ENCODE measurements around the gene PGBD5.
"Not testable (repeated sequence)": the region's sequence is repeated elsewhere in the genome, so short reads cannot be mapped to it uniquely, and the experiment has no call there.

Gene PGBD5

DNA sequence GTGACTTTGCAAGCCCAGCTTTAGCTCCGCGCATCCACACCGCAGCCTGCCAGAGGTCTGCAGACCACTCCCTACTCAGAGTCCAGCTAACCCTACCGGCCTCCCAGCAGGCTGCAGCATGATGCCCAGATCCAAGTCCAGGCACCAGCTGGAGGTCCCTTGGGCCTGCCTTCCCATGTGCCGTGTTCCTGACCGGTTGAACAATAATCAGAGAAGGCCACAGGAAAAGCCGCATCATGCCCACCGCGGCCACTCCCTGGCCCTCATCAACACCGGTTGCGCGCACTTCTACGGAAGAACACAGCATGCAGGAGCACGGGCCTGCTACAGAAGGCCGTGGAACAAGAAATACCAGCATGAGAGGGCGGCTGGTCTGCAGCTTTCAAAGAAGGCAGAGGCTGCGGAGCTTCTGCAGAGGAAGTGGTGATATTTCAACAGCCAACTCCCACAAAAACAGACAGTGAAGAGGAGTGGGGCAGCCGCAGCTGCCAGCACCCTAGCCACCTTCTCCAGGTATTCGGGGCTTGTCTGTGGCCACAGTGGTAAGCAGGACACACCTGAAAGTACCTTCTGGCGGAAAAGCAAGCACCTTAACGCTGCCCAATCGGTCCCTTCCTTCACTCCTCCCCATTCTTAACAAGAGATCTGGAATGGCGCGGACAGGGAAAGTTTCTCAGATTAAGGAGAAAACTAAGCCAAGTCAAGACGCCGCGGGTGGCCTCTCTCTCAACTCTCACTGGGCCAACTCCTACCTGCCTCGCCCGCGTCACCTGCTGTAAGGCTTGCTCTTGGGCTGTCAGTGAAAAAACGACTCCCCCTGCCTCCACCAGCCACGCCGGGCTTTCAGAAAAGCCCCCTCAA is 1.5 kb downstream of the PGBD5 start:
- TF ChIP-seq, protein P1, sequence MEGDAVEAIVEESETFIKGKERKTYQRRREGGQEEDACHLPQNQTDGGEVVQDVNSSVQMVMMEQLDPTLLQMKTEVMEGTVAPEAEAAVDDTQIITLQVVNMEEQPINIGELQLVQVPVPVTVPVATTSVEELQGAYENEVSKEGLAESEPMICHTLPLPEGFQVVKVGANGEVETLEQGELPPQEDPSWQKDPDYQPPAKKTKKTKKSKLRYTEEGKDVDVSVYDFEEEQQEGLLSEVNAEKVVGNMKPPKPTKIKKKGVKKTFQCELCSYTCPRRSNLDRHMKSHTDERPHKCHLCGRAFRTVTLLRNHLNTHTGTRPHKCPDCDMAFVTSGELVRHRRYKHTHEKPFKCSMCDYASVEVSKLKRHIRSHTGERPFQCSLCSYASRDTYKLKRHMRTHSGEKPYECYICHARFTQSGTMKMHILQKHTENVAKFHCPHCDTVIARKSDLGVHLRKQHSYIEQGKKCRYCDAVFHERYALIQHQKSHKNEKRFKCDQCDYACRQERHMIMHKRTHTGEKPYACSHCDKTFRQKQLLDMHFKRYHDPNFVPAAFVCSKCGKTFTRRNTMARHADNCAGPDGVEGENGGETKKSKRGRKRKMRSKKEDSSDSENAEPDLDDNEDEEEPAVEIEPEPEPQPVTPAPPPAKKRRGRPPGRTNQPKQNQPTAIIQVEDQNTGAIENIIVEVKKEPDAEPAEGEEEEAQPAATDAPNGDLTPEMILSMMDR (IDR thresholded peaks at IDR 0.05; ENCODE audit: low read depth, low read length) = no peak
- H3K4me3 ChIP-seq (ENCODE audit: low read depth, low read length) = no peak overlapping the region

- TF ChIP-seq, protein P1 (IDR thresholded peaks at IDR 0.05; ENCODE audit: low read depth, low read length) = no peak
- no peak overlapping the region for H3K4me3 ChIP-seq (ENCODE audit: low read depth, low read length)
These were observed 2.2 kb downstream of the PGBD5 start for GRCh38 chr1:230423951-230424350.

DNA sequence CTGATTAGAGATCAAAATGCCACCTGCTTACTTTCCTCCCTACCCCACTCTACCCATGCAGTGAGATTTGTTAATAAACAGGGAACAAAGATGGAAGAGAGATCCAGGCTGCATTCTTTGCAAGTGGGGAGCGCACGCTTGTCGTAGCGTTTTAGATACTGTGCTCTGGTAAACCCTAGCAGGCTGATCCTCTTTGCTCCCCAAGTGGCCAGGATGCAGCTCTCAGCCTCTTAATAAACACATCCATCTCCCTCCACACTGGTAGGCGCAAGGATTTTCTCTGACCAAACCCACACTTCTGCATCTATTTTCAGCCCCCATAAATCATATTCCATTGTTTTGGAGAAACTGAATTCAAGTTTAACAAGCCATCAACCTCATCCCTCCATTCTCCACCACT is 2.9 kb downstream of the PGBD5 start:
- TF ChIP-seq, protein P1 (IDR thresholded peaks at IDR 0.05; ENCODE audit: low read depth, low read length) = no peak
- H3K4me3 ChIP-seq (ENCODE audit: low read depth, low read length) = no peak overlapping the region

- TF ChIP-seq, protein P1 (IDR thresholded peaks at IDR 0.05; ENCODE audit: low read depth, low read length) = no peak
- no peak overlapping the region for H3K4me3 ChIP-seq (ENCODE audit: low read depth, low read length)
These were observed 3.7 kb downstream of the PGBD5 start for GRCh38 chr1:230422221-230422981.

GRCh38 chr1:230421481-230421880 is 4.7 kb downstream of the PGBD5 start:
- TF ChIP-seq, protein P1 (IDR thresholded peaks at IDR 0.05; ENCODE audit: low read depth, low read length) = no peak
- H3K4me3 ChIP-seq (ENCODE audit: low read depth, low read length) = no peak overlapping the region

DNA sequence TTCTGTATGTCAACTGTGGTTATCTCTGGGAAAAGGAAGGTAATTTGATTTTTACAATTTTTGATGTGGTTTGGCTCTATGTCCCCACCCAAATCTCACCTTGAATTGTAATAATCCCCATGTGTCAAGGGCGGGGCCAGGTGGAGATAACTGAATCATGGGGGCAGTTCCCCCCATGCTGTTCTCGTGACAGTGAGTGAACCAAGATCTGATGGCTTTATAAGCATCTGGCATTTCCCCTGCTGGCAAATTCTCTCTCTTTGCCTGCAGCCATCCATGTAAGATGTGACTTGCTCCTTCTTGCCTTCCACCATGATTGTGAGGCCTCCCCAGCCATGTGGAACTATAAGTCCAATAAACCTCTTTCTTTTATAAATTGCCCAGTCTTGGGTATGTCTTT is 5.8 kb downstream of the PGBD5 start:
- not testable (repeated sequence) for H3K4me3 ChIP-seq (ENCODE audit: low read depth, low read length)

- TF ChIP-seq, protein P1 (IDR thresholded peaks at IDR 0.05; ENCODE audit: low read depth, low read length) = no peak
- no peak overlapping the region for H3K4me3 ChIP-seq (ENCODE audit: low read depth, low read length)
These were observed 9.7 kb downstream of the PGBD5 start for GRCh38 chr1:230416430-230416829.

Data from WI38 (cell line).